C4-2B (cell line): Measurements from ENCODE around the gene AIG1.

Experiments
- ZFX ChIP-seq: fragments of 450-650 bp; IDR thresholded peaks from 2 replicates; pipeline ENCODE4 v1.6.1; 2017
- TF ChIP-seq, protein P1 (sequence below): fragments of 450-650 bp; conservative IDR thresholded peaks from 2 replicates; pipeline ENCODE4 v1.5.1; 2017; ENCODE audit warnings: mild to moderate bottlenecking

DNA sequence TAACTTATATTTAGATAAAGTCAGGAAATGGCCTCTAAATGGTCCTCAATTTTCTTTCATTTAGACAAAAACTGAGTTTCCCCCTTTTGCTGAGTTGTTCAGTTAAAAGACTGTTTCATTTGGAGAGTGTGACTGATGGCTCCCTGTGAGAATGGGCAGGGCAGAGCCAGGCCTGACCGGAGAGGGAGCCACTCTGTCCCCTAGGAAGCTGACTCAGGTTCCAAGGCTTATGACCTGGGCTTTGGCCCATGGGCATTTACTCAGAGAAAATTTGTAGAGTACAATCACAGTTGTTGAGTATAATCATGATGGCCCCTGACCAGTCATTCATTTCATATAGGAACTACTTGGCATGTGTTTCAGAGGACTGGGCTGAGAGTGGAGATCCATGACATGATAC is 37.0 kb upstream of the AIG1 start:
- TF ChIP-seq, protein P1, sequence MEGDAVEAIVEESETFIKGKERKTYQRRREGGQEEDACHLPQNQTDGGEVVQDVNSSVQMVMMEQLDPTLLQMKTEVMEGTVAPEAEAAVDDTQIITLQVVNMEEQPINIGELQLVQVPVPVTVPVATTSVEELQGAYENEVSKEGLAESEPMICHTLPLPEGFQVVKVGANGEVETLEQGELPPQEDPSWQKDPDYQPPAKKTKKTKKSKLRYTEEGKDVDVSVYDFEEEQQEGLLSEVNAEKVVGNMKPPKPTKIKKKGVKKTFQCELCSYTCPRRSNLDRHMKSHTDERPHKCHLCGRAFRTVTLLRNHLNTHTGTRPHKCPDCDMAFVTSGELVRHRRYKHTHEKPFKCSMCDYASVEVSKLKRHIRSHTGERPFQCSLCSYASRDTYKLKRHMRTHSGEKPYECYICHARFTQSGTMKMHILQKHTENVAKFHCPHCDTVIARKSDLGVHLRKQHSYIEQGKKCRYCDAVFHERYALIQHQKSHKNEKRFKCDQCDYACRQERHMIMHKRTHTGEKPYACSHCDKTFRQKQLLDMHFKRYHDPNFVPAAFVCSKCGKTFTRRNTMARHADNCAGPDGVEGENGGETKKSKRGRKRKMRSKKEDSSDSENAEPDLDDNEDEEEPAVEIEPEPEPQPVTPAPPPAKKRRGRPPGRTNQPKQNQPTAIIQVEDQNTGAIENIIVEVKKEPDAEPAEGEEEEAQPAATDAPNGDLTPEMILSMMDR = no peak
- TF ChIP-seq ZFX = no peak
